GM19240 (cell line): ENCODE data around the gene RFX6.

Experiments used
- DNase-seq: peaks from one replicate; pipeline ENCODE4 v3.0.0; 2011; ENCODE audit warnings: low spot score; ENCODE audit not compliant: insufficient read length

Gene RFX6

GRCh38 chr6:116895935-116896334, 18.9 kb downstream of the RFX6 start:
- no peak for DNase-seq

- DNase-seq, result no peak
Measured at GRCh38 chr6:116902634-116903033, 25.6 kb downstream of the RFX6 start.

GRCh38 chr6:116922853-116923548, 46.0 kb downstream of the RFX6 start:
- DNase-seq, result no peak

- no peak for DNase-seq
Measured at GRCh38 chr6:116924245-116924644, 47.2 kb downstream of the RFX6 start.

- no peak for DNase-seq
Measured at GRCh38 chr6:116925088-116925794, 48.2 kb downstream of the RFX6 start.

GRCh38 chr6:116928677-116929076, 51.6 kb downstream of the RFX6 start:
- DNase-seq, result no peak

GRCh38 chr6:116929825-116930224, 52.8 kb downstream of the RFX6 start:
- no peak for DNase-seq

- no peak for DNase-seq
Measured at GRCh38 chr6:116931456-116931855, 54.4 kb downstream of the RFX6 start.

GRCh38 chr6:116932496-116932895, 55.5 kb downstream of the RFX6 start:
- DNase-seq, result no peak

- DNase-seq, result no peak
Measured at GRCh38 chr6:116933485-116933884, 56.4 kb downstream of the RFX6 start.

- no peak for DNase-seq
Measured at GRCh38 chr6:116938305-116938704, 61.3 kb downstream of the RFX6 start.

GRCh38 chr6:116941727-116942126, 64.7 kb downstream of the RFX6 start:
- DNase-seq, result no peak

GRCh38 chr6:116945809-116946208, 68.8 kb downstream of the RFX6 start:
- no peak for DNase-seq

- DNase-seq, result no peak
Measured at GRCh38 chr6:116948533-116949304, 71.7 kb downstream of the RFX6 start.

GRCh38 chr6:116949964-116950363, 72.9 kb downstream of the RFX6 start:
- DNase-seq, result no peak

GRCh38 chr6:116954335-116954734, 77.3 kb downstream of the RFX6 start:
- DNase-seq, result no peak

GRCh38 chr6:116954938-116955337, 77.9 kb downstream of the RFX6 start:
- DNase-seq, result no peak

GRCh38 chr6:116955773-116956172, 78.7 kb downstream of the RFX6 start:
- no peak for DNase-seq

GRCh38 chr6:116963972-116964371, 86.9 kb downstream of the RFX6 start:
- DNase-seq, result no peak

- DNase-seq, result no peak
Measured at GRCh38 chr6:116966675-116967576, 89.9 kb downstream of the RFX6 start.

- DNase-seq, result peak; percentile 19
Measured at GRCh38 chr6:116969211-116969863, 92.3 kb downstream of the RFX6 start.
